IMR-90 (cell line): ENCODE measurements around the gene TTC28. TPM values are rescaled to one million over a fixed set of nuclear protein-coding genes. Genes with fewer than 3 reads are reported as not detected.

Source experiments
- ATAC-seq: fragments of 200-7000 bp; cut with Tn5 transposase; 2 replicates; pipeline ENCODE4 v1.9.1; 2020; ENCODE audit warnings: low read depth, mild to moderate bottlenecking, moderate library complexity
- BruUV-seq: library from RNA; stranded (reverse); fragments of 400-500 nt; replicated peaks from 2 replicates; lab custom pipeline; 2021; lab: Mats Ljungman, UMichigan
- CTCF ChIA-PET: fragments of 300-600 bp; formaldehyde crosslinking; extraction: SDS; loops from one replicate; lab custom pipeline; 2021; ENCODE audit warnings: antibody characterized with exemption; lab: Yijun Ruan, JAX
- POLR2A ChIA-PET: fragments of 300-600 bp; sonication (Branson Sonifier 250); formaldehyde crosslinking; loops from one replicate; lab custom pipeline; 2022; ENCODE audit warnings: antibody characterized with exemption; ENCODE audit not compliant: unreplicated experiment; lab: Charles Lee
- DNase-seq: peaks from one replicate; pipeline ENCODE4 v3.0.0; 2013
- H2AFZ ChIP-seq: replicated peaks from 2 replicates; pipeline ENCODE3; 2013; ENCODE audit warnings: low read length, mild to moderate bottlenecking; ENCODE audit not compliant: poor library complexity
- H2AK5ac ChIP-seq: 2 replicates; pipeline ENCODE4 v1.6.1; 2013; ENCODE audit warnings: low read depth, low read length, inconsistent platforms
- H2AK9ac ChIP-seq: replicated peaks from 2 replicates; pipeline ENCODE3; 2013; ENCODE audit warnings: mild to moderate bottlenecking, low read depth, low read length, moderate library complexity; ENCODE audit not compliant: poor library complexity
- H2BK120ac ChIP-seq: 2 replicates; pipeline ENCODE4 v1.6.1; 2013; ENCODE audit warnings: low read depth, low read length, inconsistent platforms
- H2BK15ac ChIP-seq: 3 replicates; pipeline ENCODE4 v1.6.1; 2013; ENCODE audit warnings: low read depth, low read length, inconsistent platforms
- H2BK20ac ChIP-seq: 2 replicates; pipeline ENCODE4 v1.6.1; 2013; ENCODE audit warnings: low read depth, mild to moderate bottlenecking, inconsistent platforms, low read length, moderate library complexity
- H2BK5ac ChIP-seq: 2 replicates; pipeline ENCODE4 v1.6.1; 2013; ENCODE audit warnings: mild to moderate bottlenecking, low read depth, low read length, inconsistent platforms; ENCODE audit not compliant: poor library complexity, severe bottlenecking
- H3K14ac ChIP-seq: replicated peaks from 2 replicates; pipeline ENCODE4 v1.6.1; 2013; ENCODE audit warnings: low read depth, low read length, inconsistent platforms
- H3K18ac ChIP-seq: 2 replicates; pipeline ENCODE4 v1.6.1; 2013; ENCODE audit warnings: low read depth, low read length, control low read depth
- H3K23ac ChIP-seq: 2 replicates; pipeline ENCODE4 v1.6.1; 2013; ENCODE audit warnings: low read depth, low read length, inconsistent platforms
- H3K27ac ChIP-seq: 2 replicates; pipeline ENCODE4 v1.5.1; 2013; ENCODE audit warnings: mild to moderate bottlenecking, control low read depth, low read length; ENCODE audit not compliant: insufficient read depth
- H3K27me3 ChIP-seq: 2 replicates; pipeline ENCODE4 v1.6.1; 2013; ENCODE audit warnings: low read length; ENCODE audit not compliant: control insufficient read depth, insufficient read depth
- H3K36me3 ChIP-seq: 2 replicates; pipeline ENCODE4 v1.6.1; 2013; ENCODE audit warnings: low read length, mixed read lengths; ENCODE audit not compliant: control insufficient read depth, insufficient read depth
- H3K4ac ChIP-seq: 2 replicates; pipeline ENCODE4 v1.6.1; 2013; ENCODE audit warnings: low read depth, low read length, inconsistent platforms
- H3K4me1 ChIP-seq: 2 replicates; pipeline ENCODE4 v1.6.1; 2013; ENCODE audit warnings: low read length, mixed read lengths; ENCODE audit not compliant: control insufficient read depth, insufficient read depth
- H3K4me2 ChIP-seq: 2 replicates; pipeline ENCODE4 v1.6.1; 2013; ENCODE audit warnings: low read depth, mild to moderate bottlenecking, control low read depth, low read length, moderate library complexity
- H3K4me3 ChIP-seq: 2 replicates; pipeline ENCODE4 v1.5.1; 2013; ENCODE audit warnings: low read depth, mild to moderate bottlenecking, control low read depth, low read length, moderate library complexity; ENCODE audit not compliant: insufficient read depth
- H3K56ac ChIP-seq: 2 replicates; pipeline ENCODE4 v1.6.1; 2013; ENCODE audit warnings: low read length, inconsistent platforms; ENCODE audit not compliant: insufficient read depth; ENCODE audit errors: extremely low read depth
- H3K79me1 ChIP-seq, 2 experiments: 2 replicates each; pipeline ENCODE4 v1.6.1; 2013; ENCODE audit warnings: low read length in 2 of 2, inconsistent platforms in 1 of 2, low read depth in 1 of 2
- H3K9ac ChIP-seq: 2 replicates; pipeline ENCODE4 v1.6.1; 2013; ENCODE audit warnings: low read depth, low read length, control low read depth
- H3K9me1 ChIP-seq: 2 replicates; pipeline ENCODE4 v1.6.1; 2013; ENCODE audit warnings: low read length, inconsistent platforms; ENCODE audit not compliant: insufficient read depth
- H3K9me3 ChIP-seq: 2 replicates; pipeline ENCODE4 v1.6.1; 2013; ENCODE audit warnings: low read length; ENCODE audit not compliant: control insufficient read depth, insufficient read depth
- H4K20me1 ChIP-seq: 2 replicates; pipeline ENCODE4 v1.6.1; 2013; ENCODE audit warnings: low read length, inconsistent platforms; ENCODE audit not compliant: insufficient read depth
- H4K5ac ChIP-seq: 2 replicates; pipeline ENCODE4 v1.6.1; 2013; ENCODE audit warnings: mild to moderate bottlenecking, low read depth, low read length, control low read depth
- H4K8ac ChIP-seq, 2 experiments: 2 replicates each; pipeline ENCODE4 v1.6.1; 2013; ENCODE audit warnings: low read depth in 2 of 2, low read length in 2 of 2, control low read depth in 1 of 2, inconsistent platforms in 1 of 2
- H4K91ac ChIP-seq: 2 replicates; pipeline ENCODE4 v1.6.1; 2013; ENCODE audit warnings: low read depth, low read length, inconsistent platforms; ENCODE audit not compliant: insufficient read depth
- BHLHE40 ChIP-seq: fragments of 150-350 bp; IDR thresholded peaks from 2 replicates; pipeline ENCODE4 v1.6.1; 2016; ENCODE audit warnings: mild to moderate bottlenecking, low read depth, low read length
- CHD1 ChIP-seq: IDR thresholded peaks from 2 replicates; pipeline ENCODE4 v1.6.1; 2012; ENCODE audit warnings: low read depth, low read length, improper control_type of control experiment
- FOS ChIP-seq: fragments of 150-350 bp; IDR thresholded peaks from 2 replicates; pipeline ENCODE4 v1.6.1; 2016; ENCODE audit warnings: low read depth, low read length
- MAZ ChIP-seq: IDR thresholded peaks from 2 replicates; pipeline ENCODE4 v1.6.1; 2012; ENCODE audit warnings: low read depth, mild to moderate bottlenecking, low read length, improper control_type of control experiment, moderate library complexity, borderline replicate concordance
- NFE2L2 ChIP-seq: fragments of 150-350 bp; IDR thresholded peaks from 2 replicates; pipeline ENCODE4 v1.6.1; 2016; ENCODE audit warnings: low read depth, mild to moderate bottlenecking, low read length
- RAD21 ChIP-seq: IDR thresholded peaks from 2 replicates; pipeline ENCODE4 v1.6.1; 2012; ENCODE audit warnings: low read length, improper control_type of control experiment
- RCOR1 ChIP-seq: IDR thresholded peaks from 2 replicates; pipeline ENCODE4 v1.6.1; 2012; ENCODE audit warnings: mild to moderate bottlenecking, low read length, improper control_type of control experiment; ENCODE audit not compliant: insufficient replicate concordance
- RFX5 ChIP-seq: IDR thresholded peaks from 2 replicates; pipeline ENCODE4 v1.8.0; 2012; ENCODE audit warnings: low read depth, mild to moderate bottlenecking, low read length, moderate library complexity
- WGBS, 2 experiments: methylation state at CpG; one replicate each; pipeline versions ENCODE4 v1.1.5 to v1.1.7; 2013; ENCODE audit warnings: missing lambda C conversion rate in 2 of 2; ENCODE audit not compliant: insufficient read length in 1 of 2; ENCODE audit errors: extremely low coverage in 2 of 2; 5-methylcytosine and 5-hydroxymethylcytosine counted together
- dilution Hi-C: fragments of 300-500 bp; cut with HindIII; formaldehyde crosslinking; loops from one replicate; pipeline ENCODE4 v1.14.3; 2018; ENCODE audit warnings: low sequenced_read_pairs; ENCODE audit not compliant: unreplicated experiment
- in situ Hi-C: fragments of 300-500 bp; cut with MboI; formaldehyde crosslinking; loops from 3 replicates; pipeline ENCODE4 v1.14.3; 2019; ENCODE audit warnings: low sequenced_read_pairs, inconsistent platforms, mixed read lengths
- intact Hi-C: fragments of 100-400 bp; cut with micrococcal nuclease; formaldehyde crosslinking; loops from 2 replicates; pipeline ENCODE4 v1.10.0; 2022
- polyA plus RNA-seq, 3 experiments: library from polyadenylated mRNA; depleted of rRNA; stranded (reverse); fragments of >200 nt; gene quantifications; 2 replicates each; pipeline ENCODE4 v1.2.3, GENCODE V29; 2012; ENCODE audit warnings: low replicate concordance in 1 of 3
- total RNA-seq: library from RNA; depleted of rRNA; stranded (reverse); fragments of >200 nt; gene quantifications from 2 replicates; pipeline ENCODE4 v1.2.3, GENCODE V29; 2012

The TTC28 gene
- total and polyA plus RNA-seq, 2 of the 4 experiments (the other 2 are of a cell fraction), result 5.6 to 13.3 TPM

- no peak overlapping the region for H3K9ac ChIP-seq
- H3K18ac ChIP-seq, result no peak overlapping the region
- no peak overlapping the region for H3K4ac ChIP-seq
- no peak for DNase-seq
- ChIA-PET POLR2A (no interaction called here), CTCF (no interaction called here)
- H3K9me1 ChIP-seq, result no peaks in the 10 kb centered on the region
- no peak overlapping the region for H2BK15ac ChIP-seq
- TF ChIP-seq CHD1, result no peak
- TF ChIP-seq BHLHE40, result no peak
- TF ChIP-seq MAZ, result no peak
- TF ChIP-seq NFE2L2, result no peak
- TF ChIP-seq RFX5, result no peak
- no peak for TF ChIP-seq RAD21
- TF ChIP-seq FOS, result no peak
- TF ChIP-seq RCOR1, result no peak
- no peak overlapping the region for H2AK5ac ChIP-seq
- H2BK5ac ChIP-seq, result no peak overlapping the region
- H3K4me2 ChIP-seq, result no peak overlapping the region
- in situ Hi-C loops, result no loop called here
- intact Hi-C loops, result loop anchor here (5.0 to 10.0 kb wide), 2 partner anchors 208 to 335 kb away; no protein-coding TSS in a partner anchor
- no peaks in the 10 kb centered on the region for H3K36me3 ChIP-seq
- no peak overlapping the region for H3K14ac ChIP-seq
- H3K27me3 ChIP-seq, result no peaks in the 10 kb centered on the region
- H4K5ac ChIP-seq, result no peak overlapping the region
- no CpG with 5 or more reads among the region's 2 CpGs for WGBS, 2 experiments
- no peak for ATAC-seq
- no peak overlapping the region for H2BK20ac ChIP-seq
- H3K79me1 ChIP-seq, result peaks cover 0 to 3% of the 10 kb centered on the region in 2 experiments; a peak in 1 of 4 replicates
- H4K20me1 ChIP-seq, result no peaks in the 10 kb centered on the region
- H2BK120ac ChIP-seq, result no peak overlapping the region
- H4K91ac ChIP-seq, result no peak overlapping the region
- peaks cover 2% of the 10 kb centered on the region; the same call in 1 of the 2 replicates for H3K9me3 ChIP-seq
- H4K8ac ChIP-seq, result no peak overlapping the region
- H3K4me3 ChIP-seq, result no peak overlapping the region
- no peak overlapping the region for H3K27ac ChIP-seq
- H3K23ac ChIP-seq, result no peak overlapping the region
- no peak overlapping the region for H2AK9ac ChIP-seq
- H3K4me1 ChIP-seq, result no peaks in the 10 kb centered on the region
- BruUV-seq, result no TSS peak
- dilution Hi-C loops, result no loop called here
- no peak overlapping the region for H2AFZ ChIP-seq
- H3K56ac ChIP-seq, result no peak overlapping the region
These were observed 419.8 kb downstream of the TTC28 start for GRCh38 chr22:28259774-28260312.
